ENCODE results near the gene BMP7.

BMP7 gene

GRCh38 chr20:57124800-57125517, 141.5 kb downstream of the BMP7 start:
- no peak for DNase-seq (ENCODE audit: low read depth)

DNA sequence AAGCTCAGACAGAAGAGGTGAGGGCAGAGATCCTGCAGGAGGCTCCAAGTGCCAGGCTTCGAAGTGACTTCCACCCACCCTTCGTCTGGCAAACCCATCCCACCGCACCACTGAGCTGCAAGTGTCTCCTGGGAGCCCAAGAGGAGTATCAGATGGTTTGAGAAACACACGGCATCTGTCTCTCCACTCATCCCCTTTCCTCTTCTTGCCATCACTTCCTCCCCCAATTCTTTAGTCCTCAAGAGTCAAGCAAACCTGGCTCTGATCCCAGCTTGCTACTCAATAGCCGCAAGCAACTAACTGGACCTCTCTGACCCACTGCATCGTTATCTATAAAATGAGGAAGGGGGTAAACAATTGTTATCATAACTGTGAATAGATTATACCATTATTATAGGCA, 142.1 kb downstream of the BMP7 start:
- no peak for DNase-seq (ENCODE audit: low read depth)

GRCh38 chr20:57123504-57123903, 142.9 kb downstream of the BMP7 start:
- DNase-seq (ENCODE audit: low read depth), result no peak

DNA sequence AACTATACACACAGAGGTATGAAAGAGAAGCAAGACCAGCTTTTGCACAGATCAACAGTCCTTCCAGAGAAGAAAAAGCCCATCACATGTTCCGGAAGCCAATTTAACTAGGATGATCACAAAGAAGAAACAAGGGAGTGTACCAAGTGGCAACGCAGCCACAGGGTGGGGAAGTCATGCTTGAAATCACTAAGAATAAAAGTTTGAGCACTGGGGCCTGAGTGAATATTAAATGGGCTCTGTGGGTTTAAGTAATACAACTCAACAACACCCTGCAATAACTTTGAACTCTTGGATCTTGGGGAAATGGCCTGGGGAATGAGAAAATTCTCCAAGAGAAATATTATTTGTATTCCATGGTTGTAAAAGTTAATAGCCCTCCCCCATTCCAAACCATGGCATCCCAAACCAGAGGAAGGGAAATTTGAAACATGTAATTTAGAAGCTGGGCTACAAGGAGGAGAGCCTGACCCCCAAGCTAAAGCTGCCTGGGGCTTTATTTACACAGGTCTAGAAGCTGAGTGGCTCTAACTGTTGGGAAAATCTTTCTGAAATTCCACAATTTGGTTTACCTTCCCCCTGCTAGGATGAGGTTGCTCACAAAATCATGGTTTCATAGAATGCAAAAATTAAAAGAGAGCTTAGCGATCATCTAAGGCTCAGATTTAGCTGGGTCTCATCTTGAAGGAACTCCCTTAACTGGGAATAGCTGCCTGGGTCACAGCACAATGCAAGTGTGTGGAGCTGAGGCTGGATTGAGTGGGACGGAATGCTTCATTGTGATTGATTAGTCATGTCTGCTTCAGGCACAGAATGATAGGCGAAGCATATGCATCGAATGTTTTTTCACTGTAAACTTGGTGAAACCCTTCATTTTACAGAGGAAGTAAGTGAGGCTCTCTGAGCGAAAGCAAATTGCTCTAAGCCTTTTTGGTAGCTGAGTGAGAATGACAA, 143.6 kb downstream of the BMP7 start:
- DNase-seq (ENCODE audit: low read depth), result no peak

DNA sequence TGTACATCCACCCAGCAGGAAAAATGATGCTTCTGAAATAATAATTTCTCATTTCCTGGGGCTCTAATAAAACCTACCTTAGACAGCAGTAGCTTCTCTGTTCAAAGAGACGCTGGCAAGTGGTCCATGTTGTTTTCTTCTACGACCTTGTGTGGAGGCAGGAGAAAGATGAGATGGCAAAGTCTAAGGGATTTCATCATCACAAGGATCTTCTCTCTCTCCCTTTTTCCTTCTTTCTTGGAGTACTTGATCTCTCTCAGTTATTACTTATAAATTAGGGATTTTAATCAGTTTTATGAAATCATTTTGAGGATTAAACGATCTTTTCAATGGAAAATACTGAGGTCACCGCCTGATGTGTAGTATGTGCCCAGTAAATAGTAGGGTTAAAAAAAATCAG, 147.5 kb downstream of the BMP7 start:
- no peak for DNase-seq (ENCODE audit: low read depth)
